K562 (cell line): ENCODE data around the gene SPATS2. TPM values are rescaled to one million over a fixed set of nuclear protein-coding genes. Genes with fewer than 3 reads are reported as not detected.

Experiments
- ASH1L ChIP-seq: fragments of 450-650 bp; IDR thresholded peaks from 2 replicates; pipeline ENCODE4 v1.6.1; 2018; ENCODE audit warnings: borderline replicate concordance, mild to moderate bottlenecking, low read depth; ENCODE audit not compliant: partially characterized antibody
- BRD4 ChIP-seq: fragments of 200-600 bp; sonication (generic); IDR thresholded peaks from 2 replicates; pipeline ENCODE4 v1.6.1; 2017; ENCODE audit warnings: inconsistent platforms
- BRD9 ChIP-seq: fragments of 450-650 bp; IDR thresholded peaks from 2 replicates; pipeline ENCODE4 v1.6.1; 2018; ENCODE audit warnings: low read depth; ENCODE audit not compliant: partially characterized antibody
- FOS ChIP-seq: IDR thresholded peaks from 3 replicates; pipeline ENCODE4 v1.6.1; 2011; ENCODE audit not compliant: insufficient read length; ENCODE audit errors: extremely low read depth
- FOXJ2 ChIP-seq: fragments of 200-800 bp; sonication (Bioruptor generic); IDR thresholded peaks from 2 replicates; pipeline ENCODE4 v1.6.1; 2016; ENCODE audit warnings: missing genetic modification characterization, missing compliant biosample characterization
- LCOR ChIP-seq: sonication (generic); formaldehyde crosslinking; IDR thresholded peaks from 2 replicates; pipeline ENCODE4 v1.8.0; 2022; ENCODE audit warnings: mild to moderate bottlenecking, missing genetic modification reagents
- MBD2 ChIP-seq: sonication (generic); IDR thresholded peaks from 2 replicates; pipeline ENCODE4 v1.6.1; 2016; ENCODE audit warnings: low read depth, borderline replicate concordance
- NONO ChIP-seq, 2 experiments: fragments of 200-400 bp in 1 of 2; fragments of 450-650 bp in 1 of 2; formaldehyde crosslinking in 1 of 2; IDR thresholded peaks; 2 replicates each; pipeline ENCODE4 v1.6.1; 2017; ENCODE audit warnings: low read depth in 2 of 2, mild to moderate bottlenecking in 2 of 2, moderate library complexity in 2 of 2, low read length in 1 of 2
- RBM25 ChIP-seq: fragments of 200-400 bp; formaldehyde crosslinking; IDR thresholded peaks from 2 replicates; pipeline ENCODE4 v1.6.1; 2018; ENCODE audit warnings: low read length, low read depth, moderate library complexity; ENCODE audit not compliant: severe bottlenecking
- RFX7 ChIP-seq: fragments of 250-450 bp; sonication (Bioruptor Pico); IDR thresholded peaks from 2 replicates; pipeline ENCODE4 v1.5.1; 2021; ENCODE audit warnings: mild to moderate bottlenecking
- SRF ChIP-seq, 2 experiments: fragments of 250-450, 450-650 bp in 1 of 2; sonication (Bioruptor Pico) in 1 of 2; sonication (generic) in 1 of 2; formaldehyde crosslinking; IDR thresholded peaks; 2 replicates each; pipeline versions ENCODE4 v1.5.0 to v1.5.1; 2020 to 2022; ENCODE audit warnings: mild to moderate bottlenecking in 1 of 2, missing genetic modification reagents in 1 of 2
- TRIM28 ChIP-seq: fragments of 450-650 bp; IDR thresholded peaks from 2 replicates; pipeline ENCODE4 v1.6.1; 2017
- U2AF2 ChIP-seq: fragments of 200-400 bp; formaldehyde crosslinking; optimal IDR thresholded peaks from 2 replicates; pipeline ENCODE3; 2017; ENCODE audit warnings: low read depth, mild to moderate bottlenecking, low read length
- ZC3H4 ChIP-seq: sonication (generic); formaldehyde crosslinking; IDR thresholded peaks from 2 replicates; pipeline ENCODE4 v1.9.0; 2021; ENCODE audit warnings: missing genetic modification reagents, borderline replicate concordance
- ZNF707 ChIP-seq: fragments of 250-450 bp; sonication (Bioruptor Pico); conservative IDR thresholded peaks from 2 replicates; pipeline ENCODE4 v1.8.0; 2022; ENCODE audit warnings: inconsistent platforms, mild to moderate bottlenecking, moderate library complexity
- ZNF830 ChIP-seq: fragments of 250-450 bp; sonication (Bioruptor Pico); IDR thresholded peaks from 2 replicates; pipeline ENCODE4 v1.5.0; 2021; ENCODE audit warnings: mild to moderate bottlenecking
- polyA plus RNA-seq, 8 experiments: library from polyadenylated mRNA; depleted of rRNA in 4 of 8; stranded (reverse) in 5 of 8; unstranded in 3 of 8; fragments of >200 nt; fragmentation: Nextera tagmentation in 2 of 8; fragmentation: Illumina TruSeq in 1 of 8; extraction: Ambion mirVana in 2 of 8; extraction: Trizol in 1 of 8; gene quantifications; 2 replicates each; pipeline versions ENCODE4 v1.2.1 to v1.2.3, GENCODE V29; 2011 to 2014; ENCODE audit warnings: inconsistent platforms in 1 of 8, missing spikeins in 1 of 8
- total RNA-seq, 7 experiments: library from RNA; depleted of rRNA in 6 of 7; stranded (reverse); fragments of >200 nt in 6 of 7; fragmentation: Illumina TruSeq in 2 of 7; extraction: Trizol in 2 of 7; gene quantifications; 2 replicates each; pipeline versions ENCODE4 v1.2.1 to v1.2.3, GENCODE V29; 2011 to 2021; ENCODE audit warnings: low replicate concordance in 1 of 7
- TF ChIP-seq, protein P1 (sequence below): sonication (generic); formaldehyde crosslinking; IDR thresholded peaks from 2 replicates; pipeline ENCODE4 v1.8.0; 2022; ENCODE audit warnings: mild to moderate bottlenecking, low read depth, missing genetic modification reagents
- TF ChIP-seq, protein P2 (sequence below): fragments of 450-650 bp; IDR thresholded peaks from 2 replicates; pipeline ENCODE4 v1.6.1; 2016; ENCODE audit warnings: borderline replicate concordance
- TF ChIP-seq, protein P3 (sequence below): fragments of 250-450 bp; sonication (Bioruptor Pico); IDR thresholded peaks from 2 replicates; pipeline ENCODE4 v1.5.0; 2021
- TF ChIP-seq, protein P4 (sequence below): sonication (generic); IDR thresholded peaks from 2 replicates; pipeline ENCODE4 v1.6.1; 2016
- TF ChIP-seq, protein P5 (sequence below): sonication (generic); formaldehyde crosslinking; IDR thresholded peaks from 2 replicates; pipeline ENCODE4 v1.8.1; 2022; ENCODE audit warnings: missing genetic modification reagents

The SPATS2 gene
- total and polyA plus RNA-seq, 9 of the 15 experiments (the other 6 are each of a cell fraction or from before 2014, with no cell fraction given): 5.4 to 48.2 (median 17.5) TPM

DNA sequence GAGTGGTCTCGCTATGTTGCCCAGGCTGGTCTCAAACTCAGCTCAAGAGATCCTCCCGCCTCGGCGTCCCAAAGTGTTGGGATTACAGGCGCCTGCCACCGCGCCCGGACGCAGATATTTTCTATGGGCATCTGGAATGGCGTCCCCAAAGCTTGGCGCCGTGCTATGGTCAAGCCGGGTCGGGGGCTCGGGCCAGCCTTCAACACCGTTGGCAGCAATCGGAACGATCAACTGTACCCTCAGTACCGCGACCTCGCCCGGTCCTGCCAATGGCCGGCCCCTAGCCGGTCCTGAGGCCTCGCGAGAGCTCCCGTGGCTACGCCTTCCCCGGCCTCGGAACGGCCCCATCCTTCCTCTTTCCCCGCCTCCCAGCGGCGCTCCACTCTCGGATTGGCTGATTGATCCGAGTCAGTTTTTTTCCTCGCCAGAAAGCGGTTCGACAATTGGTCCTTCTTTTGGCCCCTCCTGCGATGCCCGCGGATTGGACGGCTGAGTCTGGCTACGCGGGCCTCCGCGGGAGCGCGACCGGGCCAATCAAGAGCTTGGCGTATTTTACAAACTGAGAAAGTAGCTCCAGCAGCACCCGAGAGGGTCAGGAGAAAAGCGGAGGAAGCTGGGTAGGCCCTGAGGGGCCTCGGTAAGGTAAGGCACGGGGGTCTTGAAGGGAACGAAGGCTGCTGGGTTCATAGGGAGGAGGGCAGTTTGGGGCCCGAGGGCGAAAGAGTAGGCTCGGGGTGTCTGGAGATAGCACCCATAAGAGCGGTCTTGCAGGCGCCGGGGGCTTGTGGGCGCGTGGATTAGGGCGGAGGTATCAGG is 44.3 kb upstream of the SPATS2 start, which contains the start of gene TROAP (continued):
- TF ChIP-seq ZC3H4 (CRISPR knock-in tag): no peak; the same call in 1 of the 2 replicates
- TF ChIP-seq LCOR (CRISPR knock-in tag): peak; percentile 72; the same call in 1 of the 2 replicates
- TF ChIP-seq, protein P1, sequence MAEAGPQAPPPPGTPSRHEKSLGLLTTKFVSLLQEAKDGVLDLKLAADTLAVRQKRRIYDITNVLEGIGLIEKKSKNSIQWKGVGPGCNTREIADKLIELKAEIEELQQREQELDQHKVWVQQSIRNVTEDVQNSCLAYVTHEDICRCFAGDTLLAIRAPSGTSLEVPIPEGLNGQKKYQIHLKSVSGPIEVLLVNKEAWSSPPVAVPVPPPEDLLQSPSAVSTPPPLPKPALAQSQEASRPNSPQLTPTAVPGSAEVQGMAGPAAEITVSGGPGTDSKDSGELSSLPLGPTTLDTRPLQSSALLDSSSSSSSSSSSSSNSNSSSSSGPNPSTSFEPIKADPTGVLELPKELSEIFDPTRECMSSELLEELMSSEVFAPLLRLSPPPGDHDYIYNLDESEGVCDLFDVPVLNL: peak; percentile 97
- no peak for TF ChIP-seq RFX7 (CRISPR knock-in tag)
- no peak for TF ChIP-seq U2AF2
- no peak for TF ChIP-seq NONO (IDR thresholded peaks at IDR 0.05; ENCODE audit: low read depth in 2 of 2, low read length in 1 of 2)
- TF ChIP-seq MBD2: peak; percentile 88
- no peak for TF ChIP-seq FOXJ2
- peak; percentile 44 for TF ChIP-seq BRD9
- peak; percentile 74 for TF ChIP-seq RBM25
- 0 out of 4 replicates have a peak, but pooled peaks of 1 of the 2 experiments have one; percentile 11 for TF ChIP-seq SRF (CRISPR knock-in tag; IDR thresholded peaks at IDR 0.05)
- TF ChIP-seq, protein P2, sequence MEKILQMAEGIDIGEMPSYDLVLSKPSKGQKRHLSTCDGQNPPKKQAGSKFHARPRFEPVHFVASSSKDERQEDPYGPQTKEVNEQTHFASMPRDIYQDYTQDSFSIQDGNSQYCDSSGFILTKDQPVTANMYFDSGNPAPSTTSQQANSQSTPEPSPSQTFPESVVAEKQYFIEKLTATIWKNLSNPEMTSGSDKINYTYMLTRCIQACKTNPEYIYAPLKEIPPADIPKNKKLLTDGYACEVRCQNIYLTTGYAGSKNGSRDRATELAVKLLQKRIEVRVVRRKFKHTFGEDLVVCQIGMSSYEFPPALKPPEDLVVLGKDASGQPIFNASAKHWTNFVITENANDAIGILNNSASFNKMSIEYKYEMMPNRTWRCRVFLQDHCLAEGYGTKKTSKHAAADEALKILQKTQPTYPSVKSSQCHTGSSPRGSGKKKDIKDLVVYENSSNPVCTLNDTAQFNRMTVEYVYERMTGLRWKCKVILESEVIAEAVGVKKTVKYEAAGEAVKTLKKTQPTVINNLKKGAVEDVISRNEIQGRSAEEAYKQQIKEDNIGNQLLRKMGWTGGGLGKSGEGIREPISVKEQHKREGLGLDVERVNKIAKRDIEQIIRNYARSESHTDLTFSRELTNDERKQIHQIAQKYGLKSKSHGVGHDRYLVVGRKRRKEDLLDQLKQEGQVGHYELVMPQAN: peak; percentile 96
- TF ChIP-seq ASH1L: peak; percentile 85
- TF ChIP-seq ZNF830 (CRISPR knock-in tag): no peak
- TF ChIP-seq, protein P3, sequence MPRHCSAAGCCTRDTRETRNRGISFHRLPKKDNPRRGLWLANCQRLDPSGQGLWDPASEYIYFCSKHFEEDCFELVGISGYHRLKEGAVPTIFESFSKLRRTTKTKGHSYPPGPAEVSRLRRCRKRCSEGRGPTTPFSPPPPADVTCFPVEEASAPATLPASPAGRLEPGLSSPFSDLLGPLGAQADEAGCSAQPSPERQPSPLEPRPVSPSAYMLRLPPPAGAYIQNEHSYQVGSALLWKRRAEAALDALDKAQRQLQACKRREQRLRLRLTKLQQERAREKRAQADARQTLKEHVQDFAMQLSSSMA (CRISPR knock-in tag): no peak
- TF ChIP-seq, protein P4, sequence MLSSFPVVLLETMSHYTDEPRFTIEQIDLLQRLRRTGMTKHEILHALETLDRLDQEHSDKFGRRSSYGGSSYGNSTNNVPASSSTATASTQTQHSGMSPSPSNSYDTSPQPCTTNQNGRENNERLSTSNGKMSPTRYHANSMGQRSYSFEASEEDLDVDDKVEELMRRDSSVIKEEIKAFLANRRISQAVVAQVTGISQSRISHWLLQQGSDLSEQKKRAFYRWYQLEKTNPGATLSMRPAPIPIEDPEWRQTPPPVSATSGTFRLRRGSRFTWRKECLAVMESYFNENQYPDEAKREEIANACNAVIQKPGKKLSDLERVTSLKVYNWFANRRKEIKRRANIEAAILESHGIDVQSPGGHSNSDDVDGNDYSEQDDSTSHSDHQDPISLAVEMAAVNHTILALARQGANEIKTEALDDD: no peak
- TF ChIP-seq BRD4: 0 out of 2 replicates have a peak, but pooled peaks have one; percentile 36
- no peak for TF ChIP-seq TRIM28
- TF ChIP-seq ZNF707 (CRISPR knock-in tag): no peak
- peak; percentile 88 for TF ChIP-seq FOS
- TF ChIP-seq, protein P5, sequence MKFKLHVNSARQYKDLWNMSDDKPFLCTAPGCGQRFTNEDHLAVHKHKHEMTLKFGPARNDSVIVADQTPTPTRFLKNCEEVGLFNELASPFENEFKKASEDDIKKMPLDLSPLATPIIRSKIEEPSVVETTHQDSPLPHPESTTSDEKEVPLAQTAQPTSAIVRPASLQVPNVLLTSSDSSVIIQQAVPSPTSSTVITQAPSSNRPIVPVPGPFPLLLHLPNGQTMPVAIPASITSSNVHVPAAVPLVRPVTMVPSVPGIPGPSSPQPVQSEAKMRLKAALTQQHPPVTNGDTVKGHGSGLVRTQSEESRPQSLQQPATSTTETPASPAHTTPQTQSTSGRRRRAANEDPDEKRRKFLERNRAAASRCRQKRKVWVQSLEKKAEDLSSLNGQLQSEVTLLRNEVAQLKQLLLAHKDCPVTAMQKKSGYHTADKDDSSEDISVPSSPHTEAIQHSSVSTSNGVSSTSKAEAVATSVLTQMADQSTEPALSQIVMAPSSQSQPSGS (CRISPR knock-in tag): no peak
